Mucosa of stomach (tissue), 1 donor: ENCODE measurements around the gene POLR1B.
"Not testable (repeated sequence)": the region's sequence is repeated elsewhere in the genome, so short reads cannot be mapped to it uniquely, and the experiment has no call there.

Experiments
- H3K27me3 ChIP-seq: one replicate; pipeline ENCODE4 v1.7.0; 2013; ENCODE audit warnings: mild to moderate bottlenecking, low read length; ENCODE audit not compliant: control insufficient read depth, insufficient read depth
- H3K36me3 ChIP-seq: one replicate; pipeline ENCODE4 v1.7.0; 2013; ENCODE audit warnings: low read length; ENCODE audit not compliant: control insufficient read depth, insufficient read depth
- H3K4me1 ChIP-seq: one replicate; pipeline ENCODE4 v1.7.0; 2013; ENCODE audit warnings: mild to moderate bottlenecking, low read length; ENCODE audit not compliant: control insufficient read depth, insufficient read depth
- H3K4me3 ChIP-seq: one replicate; pipeline ENCODE4 v1.7.0; 2013; ENCODE audit warnings: low read length
- H3K9ac ChIP-seq: one replicate; pipeline ENCODE4 v1.7.0; 2013; ENCODE audit warnings: mild to moderate bottlenecking, low read length, moderate library complexity
- H3K9me3 ChIP-seq: one replicate; pipeline ENCODE4 v1.7.0; 2013; ENCODE audit warnings: mild to moderate bottlenecking, low read length, moderate library complexity; ENCODE audit not compliant: control insufficient read depth
- donor health status: Pancreatic carcinoma.

POLR1B gene

DNA sequence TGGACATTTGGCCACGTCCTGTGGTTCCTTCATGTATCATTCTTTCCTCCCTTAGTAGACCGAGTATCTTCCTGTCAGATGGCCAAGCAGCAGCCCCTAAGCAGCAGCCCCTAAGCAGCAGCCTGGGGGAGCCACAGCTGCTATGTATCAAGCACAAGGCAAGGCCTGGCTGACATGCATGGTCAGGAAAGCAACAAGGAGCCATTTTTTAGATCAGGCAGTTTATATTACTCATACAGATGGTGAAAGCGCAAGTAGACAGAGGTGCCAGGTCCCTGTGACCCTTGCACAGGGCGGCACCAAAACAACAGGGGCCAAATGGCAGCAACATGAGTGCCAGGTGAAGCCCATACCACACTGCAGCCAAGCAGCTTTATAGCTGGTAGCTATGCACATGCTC, 64.3 kb downstream of the POLR1B start:
- Histone ChIP-seq H3K9me3 (no peaks in the 10 kb centered on the region), H3K4me3 (no peak overlapping the region)

DNA sequence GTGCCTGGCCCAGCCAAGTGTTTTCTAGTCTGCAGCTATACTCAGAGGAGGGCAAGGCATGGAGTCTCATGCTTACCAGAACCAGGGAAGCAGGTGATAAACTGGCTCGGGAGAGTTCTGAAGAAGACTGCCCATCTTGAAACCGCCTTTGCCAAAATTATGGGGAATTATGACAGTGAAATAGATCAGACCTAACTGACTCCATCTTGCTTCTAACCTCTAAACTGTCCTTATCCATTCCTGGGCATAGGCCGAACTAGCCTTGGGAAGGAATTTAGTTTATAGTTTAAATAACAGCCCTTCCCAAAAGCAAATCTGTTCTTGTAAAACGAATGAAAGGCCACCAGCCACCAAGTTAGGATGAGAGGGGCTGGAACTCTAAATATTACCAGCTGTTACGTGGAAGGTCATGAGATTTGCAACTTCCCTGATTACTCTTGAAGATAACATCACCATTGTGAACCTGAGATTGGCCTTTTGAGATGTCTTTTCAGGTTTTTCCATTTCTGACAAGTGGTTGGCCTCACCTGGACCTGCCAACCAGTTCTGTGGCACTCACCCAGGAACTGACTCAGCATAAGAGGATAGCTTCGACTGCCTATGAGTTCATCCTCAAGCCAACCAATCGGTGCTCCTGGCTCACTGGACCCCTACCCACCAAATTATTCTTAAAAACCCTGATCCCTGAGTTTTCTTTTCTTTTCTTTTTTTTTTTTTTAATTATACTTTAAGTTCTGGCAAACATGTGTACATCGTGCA, 65.6 kb downstream of the POLR1B start:
- peaks cover 10% of the 10 kb centered on the region for H3K4me1 ChIP-seq
- H3K9me3 ChIP-seq = no peaks in the 10 kb centered on the region
- H3K27me3 ChIP-seq = no peaks in the 10 kb centered on the region
- no peak overlapping the region for H3K4me3 ChIP-seq
- no peak overlapping the region for H3K9ac ChIP-seq
- H3K36me3 ChIP-seq = no peaks in the 10 kb centered on the region

More for the DNA sequence above, 64.3 kb downstream of the POLR1B start:
- Histone ChIP-seq H3K9ac (no peak overlapping the region), H3K36me3 (no peaks in the 10 kb centered on the region), H3K27me3 (no peaks in the 10 kb centered on the region), H3K4me1 (peaks cover 10% of the 10 kb centered on the region)

DNA sequence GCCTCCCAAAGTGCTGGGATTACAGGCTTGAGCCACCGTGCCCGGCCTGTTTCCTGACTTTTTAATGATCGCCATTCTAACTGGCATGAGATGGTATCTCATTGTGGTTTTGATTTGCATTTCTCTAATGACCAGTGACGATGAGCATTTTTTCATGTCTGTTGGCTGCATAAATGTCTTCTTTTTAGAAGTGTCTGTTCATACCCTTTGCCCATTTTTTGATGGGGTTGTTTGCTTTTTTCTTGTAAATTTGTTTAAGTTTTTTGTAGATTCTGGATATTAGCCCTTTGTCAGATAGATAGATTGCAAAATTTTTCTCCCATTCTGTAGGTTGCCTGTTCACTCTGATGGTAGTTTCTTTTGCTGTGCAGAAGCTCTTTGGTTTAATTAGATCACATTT, 67.1 kb downstream of the POLR1B start:
- not testable (repeated sequence) for H3K9ac ChIP-seq, H3K4me3 ChIP-seq, H3K36me3 ChIP-seq, H3K9me3 ChIP-seq, H3K4me1 ChIP-seq, H3K27me3 ChIP-seq

DNA sequence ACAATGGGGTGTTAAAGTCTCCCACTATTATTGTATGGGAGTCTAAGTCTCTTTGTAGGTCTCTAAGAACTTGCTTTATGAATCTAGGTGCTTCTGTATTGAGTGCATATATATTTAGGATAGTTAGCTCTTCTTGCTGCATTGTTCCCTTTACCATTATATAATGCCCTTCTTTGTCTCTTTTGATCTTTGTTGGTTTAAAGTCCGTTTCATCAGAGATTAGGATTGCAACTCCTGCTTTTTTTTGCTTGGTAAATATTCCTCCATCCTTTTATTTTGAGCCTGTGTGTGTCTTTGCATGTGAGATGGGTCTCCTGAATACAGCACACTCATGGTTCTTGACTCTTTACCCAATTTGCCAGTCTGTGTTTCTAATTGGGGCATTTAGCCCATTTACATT, 70.0 kb downstream of the POLR1B start:
- H3K4me3 ChIP-seq, H3K36me3 ChIP-seq, H3K27me3 ChIP-seq, H3K4me1 ChIP-seq, H3K9ac ChIP-seq, H3K9me3 ChIP-seq: not testable (repeated sequence)

DNA sequence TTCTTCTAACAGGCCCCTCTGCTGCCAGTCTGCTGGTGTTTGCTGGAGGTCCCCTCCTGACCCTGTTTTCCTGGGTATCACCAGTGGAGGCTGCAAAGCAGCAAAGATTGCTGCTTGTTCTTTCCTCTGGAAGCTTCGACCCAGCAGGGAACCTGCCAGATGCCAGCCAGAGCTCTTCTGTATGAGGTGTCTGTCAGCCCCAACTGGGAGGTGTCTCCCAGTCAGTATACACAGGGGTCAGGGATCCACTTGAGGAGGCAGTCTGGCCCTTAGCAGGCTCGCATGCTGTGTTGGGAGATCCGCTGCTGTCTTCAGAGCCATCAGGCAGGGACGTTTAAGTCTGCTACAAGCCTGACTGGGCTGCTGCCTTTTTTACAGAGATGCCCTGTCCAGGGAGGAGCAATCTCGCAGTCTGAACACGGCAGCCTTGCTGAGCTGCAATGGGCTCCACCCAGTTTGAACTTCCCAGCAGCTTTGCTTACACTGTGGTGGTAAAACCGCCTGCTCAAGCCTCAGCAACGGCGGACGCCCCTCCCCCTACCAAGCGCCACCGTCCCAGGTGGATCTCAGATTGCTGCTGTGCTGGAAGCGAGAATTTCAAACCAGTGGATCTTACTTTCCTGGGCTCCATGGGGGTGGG, 72.1 kb downstream of the POLR1B start:
- no peaks in the 10 kb centered on the region for H3K27me3 ChIP-seq
- H3K4me3 ChIP-seq = no peak overlapping the region
- H3K9ac ChIP-seq = no peak overlapping the region
- H3K36me3 ChIP-seq = no peaks in the 10 kb centered on the region
- H3K9me3 ChIP-seq = no peaks in the 10 kb centered on the region
- H3K4me1 ChIP-seq = no peaks in the 10 kb centered on the region

DNA sequence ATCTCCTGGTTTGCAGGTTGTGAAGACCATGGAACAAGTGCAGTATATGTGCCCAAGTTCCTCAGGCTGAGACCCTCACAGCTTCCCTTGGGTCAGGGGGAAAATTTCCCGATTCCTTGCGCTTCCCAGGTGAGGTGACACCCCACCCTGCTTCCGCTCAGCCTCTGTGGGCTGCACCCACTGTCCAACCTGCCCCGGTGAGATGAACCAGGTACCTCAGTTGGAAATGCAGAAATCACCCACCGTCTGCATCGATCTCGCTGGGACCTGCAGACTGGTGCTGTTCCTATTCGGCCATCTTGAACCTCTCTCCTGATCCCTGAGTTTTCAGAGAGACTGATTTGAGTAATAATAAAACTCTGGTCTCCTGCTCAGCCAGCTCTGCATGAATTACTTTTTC, 72.8 kb downstream of the POLR1B start:
- no peaks in the 10 kb centered on the region for H3K4me1 ChIP-seq
- no peak overlapping the region for H3K4me3 ChIP-seq
- no peak overlapping the region for H3K9ac ChIP-seq
- H3K9me3 ChIP-seq = no peaks in the 10 kb centered on the region
- H3K27me3 ChIP-seq = no peaks in the 10 kb centered on the region
- no peaks in the 10 kb centered on the region for H3K36me3 ChIP-seq

DNA sequence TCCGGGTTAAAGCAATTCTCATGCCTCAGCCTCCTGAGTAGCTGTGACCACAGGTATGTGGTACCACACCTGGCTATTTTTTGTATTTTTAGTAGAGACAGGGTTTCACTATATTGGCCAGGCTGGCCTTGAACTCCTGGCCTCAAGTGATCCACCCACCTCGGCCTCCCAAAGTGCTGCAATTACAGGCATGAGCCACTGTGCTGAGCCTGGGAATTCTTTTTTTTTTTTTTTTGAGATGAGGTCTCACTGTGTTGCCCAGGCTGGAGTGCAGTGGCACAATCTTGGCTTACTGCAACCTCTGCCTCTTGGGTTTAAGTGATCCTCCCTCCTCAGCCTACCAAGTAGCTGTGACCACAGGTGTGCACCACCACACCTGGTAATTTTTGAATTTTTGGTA, 73.5 kb downstream of the POLR1B start:
- not testable (repeated sequence) for H3K9ac ChIP-seq, H3K4me1 ChIP-seq, H3K4me3 ChIP-seq, H3K27me3 ChIP-seq, H3K9me3 ChIP-seq, H3K36me3 ChIP-seq

DNA sequence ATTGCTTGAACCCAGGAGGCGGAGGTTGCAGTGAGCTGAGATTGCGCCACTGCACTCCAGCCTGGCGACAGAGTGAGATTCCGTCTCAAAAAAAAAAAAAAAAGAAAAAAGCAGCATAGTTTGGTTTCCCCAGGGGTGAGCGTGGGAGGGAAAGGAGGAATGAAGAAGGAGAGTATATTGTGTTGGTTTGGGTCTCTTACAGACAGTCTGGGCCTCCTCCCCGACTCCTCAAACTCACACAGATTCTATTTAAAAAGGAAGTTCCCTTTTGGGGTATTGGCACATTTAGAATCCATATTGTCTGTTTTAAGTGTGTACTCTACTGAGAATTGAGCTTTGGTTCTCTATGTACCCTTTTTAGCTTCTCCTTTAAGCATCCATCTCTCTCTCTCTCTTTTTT, 76.1 kb downstream of the POLR1B start:
- H3K27me3 ChIP-seq = no peaks in the 10 kb centered on the region
- H3K4me1 ChIP-seq = no peaks in the 10 kb centered on the region
- no peak overlapping the region for H3K4me3 ChIP-seq
- no peaks in the 10 kb centered on the region for H3K9me3 ChIP-seq
- H3K9ac ChIP-seq = no peak overlapping the region
- no peaks in the 10 kb centered on the region for H3K36me3 ChIP-seq

DNA sequence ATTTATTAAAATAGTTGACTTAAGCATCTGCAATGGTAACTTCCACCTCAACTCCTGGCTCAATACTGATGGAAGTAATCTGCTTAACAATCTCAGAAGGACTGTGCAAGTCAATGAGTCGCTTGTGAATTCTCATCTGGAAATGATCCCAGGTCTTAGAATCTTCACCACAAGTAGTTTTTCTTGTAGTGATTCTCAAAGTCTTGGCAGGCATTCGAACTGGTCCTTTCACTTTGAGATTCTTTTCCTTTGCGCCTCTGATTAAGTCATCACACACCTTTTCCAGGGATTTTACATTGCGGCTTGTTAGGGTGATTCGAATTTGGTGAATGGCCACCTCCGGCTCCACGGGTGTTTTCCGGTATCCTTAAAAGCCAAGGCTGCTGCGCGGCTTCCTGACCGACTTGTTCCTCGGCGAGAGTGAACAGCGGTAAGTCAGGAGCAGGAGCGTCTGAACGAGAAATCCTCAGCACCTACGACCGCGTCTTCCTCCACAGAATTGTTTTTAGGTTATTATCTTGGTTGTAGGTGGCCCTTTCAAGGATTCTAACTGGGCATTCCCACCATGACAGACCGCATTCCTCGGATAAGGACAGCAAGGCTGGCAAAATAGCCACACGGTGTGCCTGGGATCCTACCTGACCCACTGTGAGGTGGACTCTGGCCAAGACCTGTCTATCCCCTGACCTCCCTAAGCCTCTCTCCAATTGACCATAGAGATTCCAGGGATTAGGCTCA, 79.7 kb downstream of the POLR1B start:
- no peak overlapping the region for H3K9ac ChIP-seq
- no peaks in the 10 kb centered on the region for H3K36me3 ChIP-seq
- H3K4me3 ChIP-seq = no peak overlapping the region
- no peaks in the 10 kb centered on the region for H3K27me3 ChIP-seq
- peaks cover 16% of the 10 kb centered on the region for H3K4me1 ChIP-seq
- no peaks in the 10 kb centered on the region for H3K9me3 ChIP-seq

DNA sequence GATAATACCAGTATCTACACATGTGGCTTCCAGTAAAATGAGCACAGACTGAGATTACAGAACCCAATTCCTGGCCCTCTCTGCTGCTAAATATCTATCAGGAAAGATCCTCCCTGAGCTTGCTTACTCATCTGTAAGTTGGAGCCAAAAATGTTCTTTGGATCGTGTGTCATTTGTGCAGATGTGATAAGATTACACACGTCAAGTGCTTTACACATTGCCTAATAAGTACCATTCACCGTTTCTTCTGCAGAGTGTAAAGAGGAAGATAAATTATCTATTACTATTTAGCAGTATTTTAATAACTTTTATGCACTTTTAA, 80.2 kb downstream of the POLR1B start:
- Histone ChIP-seq H3K36me3 (no peaks in the 10 kb centered on the region), H3K27me3 (no peaks in the 10 kb centered on the region), H3K9ac (no peak overlapping the region), H3K4me3 (no peak overlapping the region), H3K4me1 (peaks cover 21% of the 10 kb centered on the region), H3K9me3 (no peaks in the 10 kb centered on the region)

DNA sequence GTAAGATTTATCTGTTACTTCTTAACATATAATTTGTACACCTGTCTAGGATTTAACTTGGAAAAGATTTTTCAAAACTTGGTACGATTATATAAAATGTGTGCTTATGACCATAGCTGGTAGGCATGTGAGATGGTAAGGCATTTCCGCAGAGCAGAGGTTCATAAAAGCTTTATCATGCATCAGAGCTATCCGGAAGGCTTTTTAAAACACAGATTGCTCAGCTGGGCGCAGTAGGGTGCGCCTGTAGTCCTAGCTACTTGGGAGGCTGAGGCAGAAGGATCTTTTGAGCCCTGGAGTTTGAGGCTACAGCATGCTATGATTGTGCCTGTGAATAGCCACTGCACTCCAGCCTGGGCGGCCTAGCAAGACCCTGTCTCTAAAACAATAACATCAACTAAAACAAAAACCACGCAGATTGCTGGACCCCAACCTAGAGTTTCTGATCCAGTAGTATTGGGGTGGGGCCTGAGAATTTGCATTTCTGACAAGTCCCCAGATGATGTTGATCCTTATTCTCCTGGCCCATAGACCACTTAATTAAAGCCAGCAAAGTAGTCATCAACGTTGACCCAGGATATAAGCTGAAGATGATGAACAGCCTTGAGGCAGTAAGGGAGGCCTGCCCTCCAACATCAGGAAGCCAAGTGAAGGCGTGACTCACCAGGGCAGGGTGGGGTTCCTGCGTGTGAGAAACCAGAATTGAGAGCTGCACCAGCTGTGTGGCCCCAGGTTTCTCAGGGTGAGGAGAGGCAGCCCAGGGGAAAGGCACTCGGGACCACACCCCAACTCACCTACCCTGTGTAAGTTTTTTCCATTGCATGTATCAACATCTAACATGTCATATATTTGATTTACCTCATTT, 81.9 kb downstream of the POLR1B start:
- no peak overlapping the region for H3K4me3 ChIP-seq
- H3K9ac ChIP-seq = no peak overlapping the region
- peaks cover 23% of the 10 kb centered on the region for H3K4me1 ChIP-seq
- H3K27me3 ChIP-seq = no peaks in the 10 kb centered on the region
- no peaks in the 10 kb centered on the region for H3K36me3 ChIP-seq
- no peaks in the 10 kb centered on the region for H3K9me3 ChIP-seq
